GM21526 (cell line): ENCODE results near the gene CLMN.

ENCODE experiments used
- ATAC-seq: cut with Tn5 transposase; IDR thresholded peaks from one replicate; pipeline ENCODE4 v1.9.1; 2021; ENCODE audit warnings: moderate library complexity; ENCODE audit not compliant: unreplicated experiment, low FRiP score

Gene CLMN

GRCh38 chr14:95319312-95320077 is at the start of gene CLMN:
Gene CLMN, minus strand, starts transcription at chr14:95319908. Its CDS starts 116 bp downstream, at chr14:95319792.
- ATAC-seq: no peak

- ATAC-seq: no peak
These were observed 45.7 kb upstream of the CLMN start for GRCh38 chr14:95365401-95365800.

- no peak for ATAC-seq
These were observed 44.9 kb upstream of the CLMN start for GRCh38 chr14:95364481-95365209.

- ATAC-seq: no peak
These were observed 43.8 kb upstream of the CLMN start for GRCh38 chr14:95363468-95363954.

- no peak for ATAC-seq
These were observed 42.4 kb upstream of the CLMN start for GRCh38 chr14:95362138-95362494.

- peak; percentile 71 for ATAC-seq
These were observed 41.8 kb upstream of the CLMN start for GRCh38 chr14:95361373-95362137.

- ATAC-seq: no peak
These were observed 41.1 kb upstream of the CLMN start for GRCh38 chr14:95360828-95361227.

GRCh38 chr14:95359994-95360826 is 40.5 kb upstream of the CLMN start:
- ATAC-seq: no peak

- ATAC-seq: no peak
These were observed 36.6 kb upstream of the CLMN start for GRCh38 chr14:95356245-95356869.

- no peak for ATAC-seq
These were observed 35.7 kb upstream of the CLMN start for GRCh38 chr14:95355422-95355821.

GRCh38 chr14:95354834-95355233 is 35.1 kb upstream of the CLMN start:
- ATAC-seq: no peak

GRCh38 chr14:95353664-95354063 is 34.0 kb upstream of the CLMN start:
- no peak for ATAC-seq

GRCh38 chr14:95353007-95353406 is 33.3 kb upstream of the CLMN start:
- ATAC-seq: no peak

- ATAC-seq: no peak
These were observed 32.8 kb upstream of the CLMN start for GRCh38 chr14:95352481-95352880.

- ATAC-seq: no peak
These were observed 29.5 kb upstream of the CLMN start for GRCh38 chr14:95349241-95349640.

- ATAC-seq: no peak
These were observed 28.8 kb upstream of the CLMN start for GRCh38 chr14:95348395-95349080.

GRCh38 chr14:95346820-95347219 is 27.1 kb upstream of the CLMN start:
- no peak for ATAC-seq

GRCh38 chr14:95346266-95346665 is 26.6 kb upstream of the CLMN start:
- ATAC-seq: no peak

- ATAC-seq: no peak
These were observed 25.3 kb upstream of the CLMN start for GRCh38 chr14:95345032-95345431.
